HG02763 (cell line): Measurements from ENCODE around the gene PTCD1.
"Not testable (repeated sequence)": the region's sequence is repeated elsewhere in the genome, so short reads cannot be mapped to it uniquely, and the experiment has no call there.

ENCODE experiments used
- ATAC-seq: cut with Tn5 transposase; IDR thresholded peaks from one replicate; pipeline ENCODE4 v1.9.1; 2021; ENCODE audit warnings: mild to moderate bottlenecking, moderate library complexity; ENCODE audit not compliant: unreplicated experiment

Gene PTCD1

GRCh38 chr7:99452541-99452940, 13.9 kb upstream of the PTCD1 start:
- ATAC-seq, result no peak

DNA sequence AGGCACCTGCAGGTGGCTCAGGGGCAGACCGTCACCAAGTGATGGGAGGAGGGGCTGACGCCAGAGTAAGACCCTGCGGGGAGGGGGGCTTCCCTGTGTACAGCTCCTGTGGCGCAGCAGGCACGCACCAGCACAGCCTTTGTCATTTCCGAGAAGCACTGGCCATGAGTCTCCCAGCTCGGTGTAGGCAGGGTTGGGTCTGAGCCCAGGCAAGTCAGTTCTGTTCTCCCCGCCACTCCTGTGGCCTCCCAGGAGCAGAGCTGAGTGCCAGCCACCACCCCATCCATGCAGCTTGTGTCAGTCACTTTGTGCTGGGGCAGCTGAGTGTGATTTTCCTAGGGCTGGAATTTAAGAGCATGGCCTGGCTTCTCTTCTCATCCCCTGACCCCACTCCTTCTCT, 13.3 kb upstream of the PTCD1 start:
- ATAC-seq, result no peak

DNA sequence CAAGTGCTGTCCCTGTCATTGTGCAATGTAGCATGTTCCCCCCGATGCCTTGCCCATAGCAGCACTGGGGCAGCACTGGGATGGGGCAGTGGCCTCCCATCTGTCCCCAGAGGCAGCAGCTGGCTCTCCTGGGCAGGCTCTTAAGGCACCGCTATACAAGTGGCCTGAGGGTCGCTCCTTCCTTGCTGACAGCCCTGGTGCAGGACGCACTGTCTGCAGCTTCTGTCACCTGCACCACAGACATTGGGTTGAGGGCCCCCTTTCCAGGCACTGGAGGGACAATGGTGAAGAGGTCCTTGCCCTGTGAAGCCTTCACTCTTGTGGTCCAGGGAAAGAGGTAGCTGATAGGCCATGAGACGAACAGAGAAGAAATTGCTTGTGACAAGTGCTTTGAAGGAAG, 10.7 kb upstream of the PTCD1 start:
- ATAC-seq, result no peak

- no peak for ATAC-seq
These were observed 10.3 kb upstream of the PTCD1 start for GRCh38 chr7:99448855-99449254.

DNA sequence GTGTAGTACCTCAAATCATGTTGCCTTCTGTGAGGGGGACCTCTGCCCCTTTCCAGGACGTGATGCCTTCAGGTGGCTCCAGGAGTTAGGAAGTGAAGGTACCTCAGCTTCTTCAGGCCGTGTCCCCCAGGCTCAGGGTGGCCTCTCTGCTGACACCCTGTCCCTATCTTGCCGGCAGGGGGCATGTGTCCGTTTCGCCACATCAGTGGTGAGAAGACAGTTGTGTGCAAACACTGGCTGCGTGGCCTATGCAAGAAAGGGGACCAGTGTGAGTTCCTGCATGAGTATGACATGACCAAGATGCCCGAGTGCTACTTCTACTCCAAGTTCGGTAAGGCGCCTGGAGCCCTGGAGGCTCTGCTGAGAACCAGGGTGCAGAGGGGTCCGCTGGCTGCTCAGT, 9.3 kb upstream of the PTCD1 start:
- no peak for ATAC-seq

DNA sequence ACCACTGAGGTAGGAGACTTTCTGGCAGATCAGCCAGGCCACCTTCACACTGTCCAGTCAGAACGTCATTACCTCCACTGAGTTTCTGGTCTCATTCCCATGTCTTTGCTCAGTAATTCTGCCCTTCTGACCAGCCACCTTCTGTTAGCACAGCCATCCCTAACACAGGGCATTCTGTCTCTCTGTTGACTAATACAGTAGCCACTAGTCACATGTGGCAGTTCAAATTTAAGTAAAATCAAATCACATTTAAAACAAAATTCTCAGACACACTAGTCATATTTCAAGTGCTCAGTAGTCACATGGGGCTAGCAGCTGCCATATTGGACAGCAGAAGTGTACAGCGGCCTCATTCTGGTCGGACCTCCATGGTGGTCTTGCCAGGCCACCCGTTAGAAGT, 7.5 kb upstream of the PTCD1 start:
- ATAC-seq, result no peak

GRCh38 chr7:99440195-99440594, 1.6 kb upstream of the PTCD1 start:
- ATAC-seq, result no peak

DNA sequence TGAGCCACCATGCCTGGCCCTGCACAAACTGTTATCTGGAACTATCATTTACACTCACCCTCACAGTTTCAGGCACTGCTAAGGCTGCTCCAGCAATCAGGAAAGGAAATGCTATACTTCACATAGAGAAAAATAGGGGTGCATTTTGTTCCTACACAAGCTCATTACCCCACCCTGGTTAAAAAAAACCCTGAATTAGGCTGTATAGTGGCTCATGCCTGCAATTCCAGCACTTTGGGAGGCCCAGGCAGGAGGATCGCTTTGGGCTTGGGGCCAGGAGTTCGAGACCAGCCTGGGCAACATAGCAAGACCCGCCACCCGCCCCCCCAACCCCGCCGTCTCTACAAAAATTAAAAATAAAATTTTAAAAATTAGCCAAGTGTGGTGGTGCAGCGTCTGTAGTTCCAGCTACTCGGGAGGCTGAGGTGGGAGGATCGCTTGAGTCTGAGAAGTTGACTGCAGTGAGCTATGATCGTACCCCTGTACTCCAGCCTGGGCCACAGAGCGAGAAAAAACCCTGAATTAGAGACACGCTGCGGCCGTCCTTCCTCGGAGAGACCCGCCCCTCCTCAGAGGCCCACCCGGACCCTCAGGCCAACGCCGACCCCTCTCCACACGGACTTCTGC, 539 bp downstream of the PTCD1 start:
- no peak for ATAC-seq

- ATAC-seq, result no peak
These were observed 5.4 kb downstream of the PTCD1 start for GRCh38 chr7:99433158-99433557.

DNA sequence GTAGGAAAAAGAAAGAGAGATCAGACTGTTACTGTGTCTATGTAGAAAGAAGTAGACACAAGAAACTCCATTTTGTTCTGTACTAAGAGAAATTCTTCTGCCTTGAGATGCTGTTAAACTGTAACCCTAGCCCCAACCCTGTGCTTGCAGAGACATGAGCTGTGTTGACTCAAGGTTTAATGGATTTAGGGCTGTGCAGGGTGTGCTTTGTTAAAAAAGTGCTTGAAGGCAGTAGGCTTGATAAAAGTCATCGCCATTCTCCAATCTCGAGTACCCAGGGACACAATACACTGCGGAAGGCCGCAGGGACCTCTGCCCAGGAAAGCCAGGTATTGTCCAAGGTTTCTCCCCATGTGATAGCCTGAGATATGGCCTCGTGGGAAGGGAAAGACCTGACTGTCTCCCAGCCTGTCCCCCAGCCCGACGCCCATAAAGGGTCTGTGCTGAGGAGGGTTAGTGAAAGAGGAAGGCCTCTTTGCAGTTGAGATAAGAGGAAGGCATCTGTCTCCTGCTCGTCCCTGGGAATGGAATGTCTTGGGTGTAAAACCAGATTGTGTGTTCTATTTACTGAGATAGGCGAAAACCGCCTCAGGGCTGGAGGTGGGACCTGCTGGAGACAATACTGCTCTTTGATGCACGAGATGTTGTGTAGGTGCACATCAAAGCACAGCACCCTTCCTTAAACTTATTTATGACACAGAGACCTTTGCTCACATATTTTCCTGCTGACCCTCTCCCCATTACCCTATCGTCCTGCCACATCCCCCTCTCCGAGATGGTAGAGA, 6.7 kb downstream of the PTCD1 start:
- ATAC-seq, result not testable (repeated sequence)

- ATAC-seq, result no peak
These were observed 8.8 kb downstream of the PTCD1 start for GRCh38 chr7:99429756-99430155.

- no peak for ATAC-seq
These were observed 9.5 kb downstream of the PTCD1 start for GRCh38 chr7:99428972-99429566.

GRCh38 chr7:99424932-99425730, 13.5 kb downstream of the PTCD1 start:
- no peak for ATAC-seq

DNA sequence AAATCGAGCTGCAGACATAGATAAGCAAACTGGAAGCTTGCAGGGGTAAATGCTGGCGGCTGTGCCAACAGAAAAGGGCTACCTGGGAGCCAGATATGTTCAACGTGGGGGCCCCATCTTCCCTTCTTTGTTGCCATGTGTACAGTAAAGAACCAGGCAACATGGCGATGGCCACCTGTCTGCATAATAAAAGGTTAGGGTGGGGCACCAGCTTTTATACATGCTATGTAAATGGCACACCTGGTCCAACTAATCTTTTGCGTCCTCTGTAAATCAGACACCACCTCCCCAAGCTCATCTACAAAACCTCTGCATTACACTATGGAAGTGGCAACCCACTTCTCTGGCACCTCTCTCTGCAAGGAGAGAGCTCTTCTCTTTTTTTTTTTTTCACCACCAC, 16.0 kb downstream of the PTCD1 start:
- ATAC-seq, result no peak

GRCh38 chr7:99422186-99422585, 16.4 kb downstream of the PTCD1 start:
- ATAC-seq, result no peak

DNA sequence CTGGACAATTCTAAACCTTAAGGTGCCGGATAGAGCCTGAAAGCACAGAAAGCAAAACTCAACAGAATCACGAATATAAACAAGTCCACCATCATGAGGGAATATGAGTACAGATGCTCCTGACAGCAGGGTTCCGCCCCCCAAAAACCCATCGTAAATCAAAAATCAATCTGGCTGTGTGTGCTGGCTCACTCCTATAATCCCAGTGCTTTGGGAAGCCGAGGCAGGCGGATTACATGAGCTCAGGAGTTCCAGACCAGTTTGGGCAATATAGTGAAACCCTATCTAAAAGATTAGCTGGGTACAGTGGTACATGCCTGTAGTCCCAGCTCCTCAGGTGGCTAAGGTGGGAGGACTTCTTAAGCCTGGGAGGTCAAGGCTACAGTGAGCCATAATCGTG, 17.6 kb downstream of the PTCD1 start:
- ATAC-seq, result no peak

DNA sequence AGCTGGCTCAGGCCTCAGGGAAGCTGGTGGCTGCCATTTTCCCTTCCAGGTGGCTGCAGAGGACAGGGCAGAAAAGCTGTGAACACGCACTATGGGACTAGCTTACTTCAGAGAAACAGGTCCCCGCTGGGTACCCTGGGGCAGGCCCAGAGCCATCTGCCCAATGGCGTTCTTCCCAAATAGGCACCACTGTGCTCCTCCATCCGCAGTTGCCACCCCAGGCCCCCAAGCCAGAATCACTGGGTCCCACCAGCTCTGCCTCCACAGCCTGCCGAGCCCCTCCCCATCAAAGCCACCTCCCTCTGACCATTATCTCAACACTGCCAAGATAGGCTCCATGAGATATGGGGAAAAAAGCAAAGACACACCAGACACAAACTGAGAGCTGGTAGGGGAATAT, 18.4 kb downstream of the PTCD1 start:
- ATAC-seq, result no peak

GRCh38 chr7:99419323-99420021, 19.1 kb downstream of the PTCD1 start:
- no peak for ATAC-seq

DNA sequence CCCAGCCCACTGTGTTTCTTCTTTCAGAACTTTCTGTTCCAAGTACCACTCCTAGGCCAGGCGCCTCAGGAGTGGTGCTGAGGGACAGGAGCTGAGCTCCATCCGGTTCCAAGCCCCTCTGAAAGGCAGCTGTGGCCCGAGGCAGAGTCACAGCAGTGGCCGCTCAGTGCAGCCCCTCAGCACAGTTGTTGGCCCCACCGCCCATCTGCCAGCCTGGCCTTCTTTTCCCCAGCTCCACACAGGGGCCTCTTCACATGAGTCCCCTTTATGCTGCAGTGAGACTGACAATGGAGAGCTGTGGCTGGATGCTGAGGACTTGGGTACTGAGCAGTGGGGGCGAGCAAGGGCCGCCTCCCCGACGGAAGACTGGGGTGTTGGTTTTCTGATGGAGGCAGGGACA, 20.3 kb downstream of the PTCD1 start:
- ATAC-seq, result no peak

DNA sequence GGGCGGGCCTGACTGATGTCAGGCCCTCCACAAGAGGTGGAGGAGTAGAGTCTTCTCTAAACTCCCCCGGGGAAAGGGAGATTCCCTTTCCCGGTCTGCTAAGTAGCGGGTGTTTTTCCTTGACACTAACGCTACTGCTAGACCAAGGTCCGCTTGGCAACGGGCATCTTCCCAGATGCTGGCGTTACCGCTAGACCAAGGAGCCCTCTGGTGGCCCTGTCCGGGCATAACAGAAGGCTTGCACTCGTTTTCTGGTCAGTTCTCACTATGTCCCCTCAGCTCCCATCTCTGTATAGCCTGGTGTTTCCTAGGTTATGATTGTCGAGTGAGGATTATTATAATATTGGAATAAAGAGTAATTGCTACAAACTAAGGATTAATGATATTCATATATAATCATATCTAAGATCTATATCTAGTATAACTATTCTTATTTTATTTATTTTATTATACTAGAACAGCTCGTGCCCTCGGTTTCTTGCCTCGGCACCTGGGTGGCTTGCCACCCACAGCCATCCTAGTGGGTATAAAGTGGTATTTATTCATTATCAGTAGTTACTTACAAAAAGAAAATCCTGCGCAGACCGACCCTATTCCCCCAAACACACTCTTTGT, 23.0 kb downstream of the PTCD1 start:
- ATAC-seq, result not testable (repeated sequence)
